Kidney epithelial cell (primary cell): ENCODE data around the gene SLC27A3. TPM values are rescaled to one million over a fixed set of nuclear protein-coding genes. Genes with fewer than 3 reads are reported as not detected.
"Not testable (repeated sequence)": the region's sequence is repeated elsewhere in the genome, so short reads cannot be mapped to it uniquely, and the experiment has no call there.

Source experiments
- DNase-seq: peaks from one replicate; pipeline ENCODE4 v3.0.0-alpha.2; 2010; ENCODE audit warnings: low read depth
- H3K27me3 ChIP-seq: 2 replicates; pipeline ENCODE4 v1.6.0; 2011; ENCODE audit warnings: low read length; ENCODE audit not compliant: control insufficient read depth, insufficient read depth
- H3K36me3 ChIP-seq: 2 replicates; pipeline ENCODE4 v1.5.1; 2011; ENCODE audit warnings: low read length; ENCODE audit not compliant: control insufficient read depth, insufficient read depth
- H3K4me3 ChIP-seq: 2 replicates; pipeline ENCODE4 v1.5.1; 2011; ENCODE audit warnings: low read depth, mild to moderate bottlenecking, control low read depth, low read length
- CTCF ChIP-seq: IDR thresholded peaks from 2 replicates; pipeline ENCODE4 v1.5.1; 2011; ENCODE audit warnings: mild to moderate bottlenecking, moderate library complexity, low read length, control low read depth, inconsistent platforms; ENCODE audit not compliant: insufficient read depth, poor library complexity, severe bottlenecking
- total RNA-seq: library from RNA; depleted of rRNA; stranded (reverse); fragments of >200 nt; gene quantifications from 2 replicates; pipeline ENCODE4 v1.2.3, GENCODE V29; 2015

The SLC27A3 gene
- total RNA-seq, 1 donor from 2014 or later, result 2.7 TPM

GRCh38 chr1:153779781-153780541 is 4.8 kb downstream of the SLC27A3 start:
- H3K4me3 ChIP-seq, result no peak overlapping the region
- no peak for TF ChIP-seq CTCF
- no peaks in the 10 kb centered on the region for H3K36me3 ChIP-seq
- H3K27me3 ChIP-seq, result no peaks in the 10 kb centered on the region
- DNase-seq, result no peak

GRCh38 chr1:153780551-153780950 is 5.3 kb downstream of the SLC27A3 start:
- no peaks in the 10 kb centered on the region for H3K36me3 ChIP-seq
- no peaks in the 10 kb centered on the region for H3K27me3 ChIP-seq
- H3K4me3 ChIP-seq, result no peak overlapping the region
- no peak for DNase-seq
- no peak for TF ChIP-seq CTCF

- DNase-seq, H3K36me3 ChIP-seq, H3K27me3 ChIP-seq, H3K4me3 ChIP-seq: not testable (repeated sequence)
Observed at GRCh38 chr1:153782648-153783047, 7.4 kb downstream of the SLC27A3 start.

- no peak for TF ChIP-seq CTCF
- H3K36me3 ChIP-seq, result no peaks in the 10 kb centered on the region
- no peaks in the 10 kb centered on the region for H3K27me3 ChIP-seq
- no peak for DNase-seq
- peak overlapping the region; percentile 72 for H3K4me3 ChIP-seq
Observed at GRCh38 chr1:153783233-153784190, 8.3 kb downstream of the SLC27A3 start.

GRCh38 chr1:153786038-153786790 is 11.0 kb downstream of the SLC27A3 start:
- TF ChIP-seq CTCF, result no peak

More at GRCh38 chr1:153786038-153786790, 11.0 kb downstream of the SLC27A3 start:
- no peaks in the 10 kb centered on the region for H3K27me3 ChIP-seq
- no peaks in the 10 kb centered on the region for H3K36me3 ChIP-seq
- H3K4me3 ChIP-seq, result no peak overlapping the region
- DNase-seq, result no peak
